Natural killer cell (primary cell): Measurements from ENCODE around the gene GZMM. TPM values are rescaled to one million over a fixed set of nuclear protein-coding genes. Genes with fewer than 3 reads are reported as not detected.

Source experiments
- ATAC-seq, 3 donors: fragments of 150-1000 bp in 2 of 3; fragments of 200-7000 bp in 1 of 3; cut with Tn5 transposase; 1 replicate in 1 of 3; 2 replicates in 2 of 3; pipeline ENCODE4 v1.10.0; 2021; ENCODE audit warnings: mild to moderate bottlenecking in 2 of 3, moderate library complexity in 2 of 3
- DNase-seq, 2 donors: peaks; one replicate each; pipeline versions ENCODE4 v3.0.0 to v3.0.0-alpha.2; 2013 to 2021; ENCODE audit warnings: mixed read lengths in 1 of 2
- H3K27ac ChIP-seq: one replicate; pipeline ENCODE4 v1.5.1; 2013; ENCODE audit warnings: mild to moderate bottlenecking, low read length
- H3K27me3 ChIP-seq: one replicate; pipeline ENCODE4 v1.6.1; 2013; ENCODE audit warnings: low read length; ENCODE audit not compliant: control insufficient read depth, insufficient read depth
- H3K36me3 ChIP-seq: one replicate; pipeline ENCODE4 v1.6.1; 2013; ENCODE audit warnings: low read length; ENCODE audit not compliant: control insufficient read depth, insufficient read depth
- H3K4me1 ChIP-seq: one replicate; pipeline ENCODE4 v1.6.1; 2013; ENCODE audit warnings: low read length; ENCODE audit not compliant: control insufficient read depth, insufficient read depth
- H3K4me3 ChIP-seq: one replicate; pipeline ENCODE4 v1.5.1; 2013; ENCODE audit warnings: low read length
- H3K9me3 ChIP-seq: one replicate; pipeline ENCODE4 v1.6.1; 2013; ENCODE audit warnings: low read length; ENCODE audit not compliant: control insufficient read depth, insufficient read depth
- H3K27ac Mint-ChIP-seq, 2 donors: one replicate each; pipeline ENCODE4 v1.8.0; 2022; ENCODE audit warnings: mild to moderate bottlenecking in 2 of 2, mixed read lengths in 2 of 2, moderate library complexity in 1 of 2
- H3K27me3 Mint-ChIP-seq, 2 donors: one replicate each; pipeline ENCODE4 v1.8.0; 2022; ENCODE audit warnings: low read depth in 2 of 2, mixed read lengths in 2 of 2
- H3K36me3 Mint-ChIP-seq: one replicate; pipeline ENCODE4 v1.8.0; 2022; ENCODE audit warnings: mixed read lengths
- H3K4me1 Mint-ChIP-seq, 2 donors: one replicate each; pipeline ENCODE4 v1.8.0; 2022; ENCODE audit warnings: mixed read lengths in 2 of 2
- H3K4me3 Mint-ChIP-seq: one replicate; pipeline ENCODE4 v1.8.0; 2022; ENCODE audit warnings: mild to moderate bottlenecking, moderate library complexity, mixed read lengths
- H3K9me3 Mint-ChIP-seq, 2 donors: one replicate each; pipeline ENCODE4 v1.8.0; 2022; ENCODE audit warnings: mixed read lengths in 2 of 2
- CTCF ChIP-seq: fragments of 200-600 bp; IDR thresholded peaks from one replicate; pipeline ENCODE4 v1.8.0; 2022; ENCODE audit warnings: antibody characterized with exemption
- WGBS: methylation state at CpG from one replicate; pipeline ENCODE4 v1.1.7; 2013; ENCODE audit warnings: missing lambda C conversion rate; ENCODE audit not compliant: insufficient coverage; 5-methylcytosine and 5-hydroxymethylcytosine counted together
- intact Hi-C: fragments of 100-400 bp; cut with micrococcal nuclease; formaldehyde crosslinking; loops from one replicate; pipeline ENCODE4 v1.14.2; 2022
- total RNA-seq, 4 donors: library from RNA; stranded (reverse); fragments of 120-200 nt in 1 of 4; gene quantifications; one replicate each; pipeline versions ENCODE4 v1.2.3 to v1.2.4, GENCODE V29; 2013 to 2022

GZMM gene
- total RNA-seq, 3 donors from 2014 or later (not counting 1 experiment from before 2014, with no cell fraction given), result 186 to 286 (median 253) TPM

DNA sequence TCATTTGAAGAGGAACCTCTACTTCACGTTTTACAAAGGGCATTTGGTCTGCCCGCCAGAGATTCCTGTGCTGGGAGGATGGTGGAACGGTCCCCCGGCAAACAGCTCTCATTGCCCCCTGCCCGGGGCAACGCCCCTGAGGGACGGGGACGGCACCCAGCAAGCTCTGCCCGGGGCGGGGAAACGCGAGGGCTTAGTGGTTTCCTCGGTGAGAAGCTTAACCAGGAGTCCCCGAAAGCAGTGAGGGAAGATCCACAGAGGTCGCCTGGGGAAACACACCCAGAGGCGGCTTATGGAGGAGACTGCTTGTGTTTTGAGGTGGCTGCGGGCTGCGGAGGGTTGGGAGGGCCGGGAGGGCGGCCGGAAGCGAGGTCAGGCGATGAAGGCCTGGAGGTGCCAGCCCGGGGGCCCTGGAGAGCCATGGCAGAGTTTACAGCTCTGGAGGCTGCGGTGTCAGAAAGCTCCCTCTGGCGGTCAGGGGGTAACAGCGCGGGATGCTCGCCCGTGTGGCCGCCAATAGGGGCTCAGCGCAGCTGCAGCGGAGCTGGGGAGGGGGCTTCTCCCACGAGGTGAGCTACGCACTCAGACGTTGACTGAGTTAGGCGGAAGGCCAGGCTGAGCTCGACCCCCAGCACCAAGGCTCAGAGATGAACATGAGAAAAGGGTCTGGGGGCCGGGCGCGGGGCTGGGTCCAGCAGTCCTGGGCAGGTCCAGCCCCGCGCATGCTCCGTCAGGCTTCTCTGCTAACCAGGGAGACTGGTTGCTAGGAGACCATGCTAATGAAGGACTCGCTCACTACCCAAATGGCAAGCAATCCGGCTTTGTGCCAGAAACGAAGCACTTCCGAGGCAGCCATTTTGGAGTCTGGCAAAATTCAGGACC is 37.2 kb upstream of the GZMM start:
- peak overlapping the region; percentile 96 to 98 for H3K27ac Mint-ChIP-seq
- no peaks in the 10 kb centered on the region for H3K9me3 Mint-ChIP-seq
- Histone ChIP-seq H3K36me3 (no peaks in the 10 kb centered on the region), H3K9me3 (no peaks in the 10 kb centered on the region), H3K4me3 (peak overlapping the region; percentile 68), H3K4me1 (peaks cover 47% of the 10 kb centered on the region), H3K27ac (peak overlapping the region; percentile 97), H3K27me3 (no peaks in the 10 kb centered on the region)
- intact Hi-C loops, result loop anchor here (2.0 kb wide), 1 partner anchor 18 kb away; no protein-coding TSS in a partner anchor
- TF ChIP-seq CTCF, result peak; percentile 93
- H3K36me3 Mint-ChIP-seq, result no peaks in the 10 kb centered on the region
- ATAC-seq (peak; percentile 52 to 79 (median 62)), DNase-seq (peak; percentile 91 to 99)
- under 1% methylated on average over 48 of the region's 48 CpGs for WGBS
- H3K4me3 Mint-ChIP-seq, result peak overlapping the region; percentile 96
- no peaks in the 10 kb centered on the region for H3K27me3 Mint-ChIP-seq
- H3K4me1 Mint-ChIP-seq, result peaks cover 20 to 44% of the 10 kb centered on the region in 2 donors

DNA sequence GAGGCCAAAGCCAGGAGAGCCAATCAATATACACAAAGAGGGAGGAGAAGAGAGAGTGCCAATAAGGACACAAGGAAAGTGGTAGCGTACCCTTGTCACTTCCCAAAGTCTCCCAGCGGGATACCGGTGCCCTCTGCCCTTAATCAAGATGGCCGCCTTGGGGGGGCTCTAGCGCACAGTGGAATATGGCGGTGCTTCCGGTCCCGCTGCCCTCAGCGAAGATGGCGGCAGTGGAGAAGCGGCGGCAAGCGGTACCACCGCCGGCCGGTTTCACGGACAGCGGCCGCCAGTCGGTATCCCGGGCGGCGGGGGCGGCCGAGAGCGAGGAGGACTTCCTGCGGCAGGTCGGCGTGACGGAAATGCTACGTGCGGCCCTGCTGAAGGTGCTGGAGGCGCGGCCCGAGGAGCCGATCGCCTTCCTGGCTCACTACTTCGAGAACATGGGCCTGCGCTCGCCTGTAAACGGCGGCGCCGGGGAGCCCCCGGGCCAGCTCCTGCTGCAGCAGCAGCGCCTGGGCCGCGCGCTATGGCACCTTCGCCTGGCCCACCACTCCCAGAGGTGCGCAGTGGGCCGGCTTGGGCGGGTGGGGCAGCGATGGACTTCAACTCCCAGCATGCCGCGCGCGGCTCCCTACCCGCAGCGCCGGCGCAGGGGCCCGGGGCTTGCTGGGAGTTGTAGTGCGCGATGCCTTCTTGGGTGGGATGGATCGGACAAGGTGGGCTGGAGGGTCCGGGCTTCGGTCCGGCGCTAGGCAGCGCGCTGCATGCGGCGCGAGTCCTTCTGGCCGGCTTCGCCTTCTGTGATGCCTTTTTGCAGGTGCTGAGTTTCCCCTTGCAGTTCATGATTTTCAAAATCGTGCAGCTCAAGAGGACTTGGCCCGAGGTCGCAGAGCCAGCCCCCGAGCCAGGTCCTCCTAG is 36.3 kb upstream of the GZMM start, which contains the start of gene TPGS1:
Gene TPGS1, plus strand, starts transcription at position 212 of the 918 bp plus-strand sequence. Its CDS starts 10 bp downstream, at position 222.
- H3K27ac Mint-ChIP-seq, result peak within 1 kb of the TSS; percentile 96 to 98
- H3K36me3 ChIP-seq, result no peaks in the 10 kb centered on the region
- TF ChIP-seq CTCF, result no peak

GRCh38 chr19:508204-509150 is 35.4 kb upstream of the GZMM start:
- H3K9me3 Mint-ChIP-seq, result no peaks in the 10 kb centered on the region
- peaks cover 23 to 53% of the 10 kb centered on the region in 2 donors for H3K4me1 Mint-ChIP-seq
- TF ChIP-seq CTCF, result no peak
- WGBS, result 71% methylated on average over 32 of the region's 32 CpGs
- no peaks in the 10 kb centered on the region for H3K36me3 Mint-ChIP-seq
- peak overlapping the region; percentile 96 to 98 for H3K27ac Mint-ChIP-seq
- H3K36me3 ChIP-seq, result no peaks in the 10 kb centered on the region
- peaks cover 62% of the 10 kb centered on the region for H3K4me1 ChIP-seq
- ATAC-seq, result no peak
- peak overlapping the region; percentile 97 for H3K27ac ChIP-seq
- H3K27me3 ChIP-seq, result no peaks in the 10 kb centered on the region
- DNase-seq, result no peak
- peak overlapping the region; percentile 96 for H3K4me3 Mint-ChIP-seq
- peak overlapping the region; percentile 68 for H3K4me3 ChIP-seq
- H3K27me3 Mint-ChIP-seq, result no peaks in the 10 kb centered on the region
- H3K9me3 ChIP-seq, result no peaks in the 10 kb centered on the region
- intact Hi-C loops, result no loop called here

More for the DNA sequence above, 36.3 kb upstream of the GZMM start, which contains the start of gene TPGS1:
- intact Hi-C loops, result loop anchor here (2.0 kb wide), 1 partner anchor 19 kb away; no protein-coding TSS in a partner anchor
- peak within 1 kb of the TSS; percentile 96 for H3K4me3 Mint-ChIP-seq
- peaks cover 23 to 53% of the 10 kb centered on the region in 2 donors for H3K4me1 Mint-ChIP-seq
- peak; percentile 85 to 86 for DNase-seq
- no peaks in the 10 kb centered on the region for H3K27me3 ChIP-seq
- H3K9me3 ChIP-seq, result no peaks in the 10 kb centered on the region
- H3K36me3 Mint-ChIP-seq, result no peaks in the 10 kb centered on the region
- peak within 1 kb of the TSS; percentile 97 for H3K27ac ChIP-seq
- H3K4me3 ChIP-seq, result peak within 1 kb of the TSS; percentile 68
- H3K9me3 Mint-ChIP-seq, result no peaks in the 10 kb centered on the region
- ATAC-seq, result peak; percentile 46 to 77 (median 61)
- under 1% methylated on average over 81 of the region's 81 CpGs for WGBS
- peaks cover 56% of the 10 kb centered on the region for H3K4me1 ChIP-seq
- H3K27me3 Mint-ChIP-seq, result no peaks in the 10 kb centered on the region
